SK-N-MC (cell line): ENCODE measurements around the gene HDAC4.

Experiments
- DNase-seq: peaks from one replicate; pipeline ENCODE4 v3.0.0-alpha.2; 2011; ENCODE audit warnings: low read depth, low spot score
- H3K27ac ChIP-seq: fragments of 200-600 bp; sonication (generic); 2 replicates; pipeline ENCODE4 v1.5.1; 2016; ENCODE audit warnings: mixed run types
- H3K36me3 ChIP-seq: fragments of 200-600 bp; sonication (generic); 2 replicates; pipeline ENCODE4 v1.6.1; 2017; ENCODE audit warnings: antibody characterized with exemption, low read length, mixed read lengths; ENCODE audit not compliant: insufficient read depth
- H3K4me3 ChIP-seq: fragments of 200-600 bp; sonication (generic); 2 replicates; pipeline ENCODE4 v1.5.1; 2016
- H3K9ac ChIP-seq: fragments of 200-600 bp; sonication (generic); 2 replicates; pipeline ENCODE4 v1.8.0; 2017; ENCODE audit warnings: mixed run types, mixed read lengths; ENCODE audit not compliant: insufficient read length
- H3K9me3 ChIP-seq: fragments of 200-600 bp; sonication (generic); 2 replicates; pipeline ENCODE4 v1.6.1; 2017; ENCODE audit warnings: low read depth, mild to moderate bottlenecking, antibody characterized with exemption, low read length, moderate library complexity, mixed read lengths
- EZH2 ChIP-seq: fragments of 200-600 bp; sonication (generic); IDR thresholded peaks from one replicate; pipeline ENCODE4 v1.6.1; 2017; ENCODE audit warnings: antibody characterized with exemption
- FOXP2 ChIP-seq: optimal IDR thresholded peaks from 2 replicates; pipeline ENCODE3; 2011; ENCODE audit warnings: mild to moderate bottlenecking, moderate library complexity; ENCODE audit not compliant: insufficient read depth; ENCODE audit errors: extremely low read length, control extremely low read depth
- POLR2AphosphoS5 ChIP-seq: IDR thresholded peaks from 2 replicates; pipeline ENCODE4 v1.6.1; 2012; ENCODE audit warnings: mild to moderate bottlenecking, low read depth, low read length, borderline replicate concordance

Gene HDAC4

GRCh38 chr2:239193401-239193811 lies 207.4 kb downstream of the HDAC4 start:
- TF ChIP-seq FOXP2 (no peak), EZH2 (no peak), POLR2AphosphoS5 (no peak)
- H3K9ac ChIP-seq = no peak overlapping the region
- no peaks in the 10 kb centered on the region for H3K9me3 ChIP-seq
- H3K36me3 ChIP-seq = peaks cover 11% of the 10 kb centered on the region; the same call in 1 of the 2 replicates
- no peak overlapping the region for H3K4me3 ChIP-seq
- DNase-seq = no peak
- no peak overlapping the region for H3K27ac ChIP-seq

- DNase-seq = no peak
- TF ChIP-seq POLR2AphosphoS5 (no peak), EZH2 (no peak), FOXP2 (no peak)
- Histone ChIP-seq H3K27ac (no peak overlapping the region), H3K9ac (no peak overlapping the region), H3K4me3 (no peak overlapping the region), H3K9me3 (no peaks in the 10 kb centered on the region), H3K36me3 (peaks cover 15% of the 10 kb centered on the region; the same call in 1 of the 2 replicates)
Observed at GRCh38 chr2:239192975-239193374, 207.8 kb downstream of the HDAC4 start.

- peaks cover 15% of the 10 kb centered on the region; the same call in 1 of the 2 replicates for H3K36me3 ChIP-seq
- H3K27ac ChIP-seq = no peak overlapping the region
- no peak overlapping the region; the same call in 1 of the 2 replicates for H3K4me3 ChIP-seq
- no peaks in the 10 kb centered on the region for H3K9me3 ChIP-seq
- TF ChIP-seq FOXP2 = no peak
- no peak for TF ChIP-seq POLR2AphosphoS5
- TF ChIP-seq EZH2 = no peak
- no peak for DNase-seq
- H3K9ac ChIP-seq = no peak overlapping the region
Observed at GRCh38 chr2:239192456-239192855, 208.4 kb downstream of the HDAC4 start.

- DNase-seq = no peak
Observed at GRCh38 chr2:239190921-239191885, 209.6 kb downstream of the HDAC4 start.

GRCh38 chr2:239190361-239190760 lies 210.5 kb downstream of the HDAC4 start:
- DNase-seq = no peak
- TF ChIP-seq POLR2AphosphoS5 (no peak), FOXP2 (no peak), EZH2 (no peak)

More at GRCh38 chr2:239190921-239191885, 209.6 kb downstream of the HDAC4 start:
- no peak overlapping the region for H3K27ac ChIP-seq
- H3K36me3 ChIP-seq = peaks cover 15% of the 10 kb centered on the region; the same call in 1 of the 2 replicates
- TF ChIP-seq FOXP2 (no peak), POLR2AphosphoS5 (no peak), EZH2 (no peak)
- H3K9ac ChIP-seq = no peak overlapping the region
- no peak overlapping the region for H3K4me3 ChIP-seq
- H3K9me3 ChIP-seq = no peaks in the 10 kb centered on the region

GRCh38 chr2:239189711-239190131 lies 211.1 kb downstream of the HDAC4 start:
- Histone ChIP-seq H3K4me3 (no peak overlapping the region), H3K9me3 (no peaks in the 10 kb centered on the region), H3K27ac (no peak overlapping the region), H3K36me3 (peaks cover 15% of the 10 kb centered on the region; the same call in 1 of the 2 replicates), H3K9ac (no peak overlapping the region)
- no peak for DNase-seq
- no peak for TF ChIP-seq POLR2AphosphoS5
- no peak for TF ChIP-seq EZH2
- TF ChIP-seq FOXP2 = no peak

More at GRCh38 chr2:239190361-239190760, 210.5 kb downstream of the HDAC4 start:
- H3K9ac ChIP-seq = no peak overlapping the region
- no peak overlapping the region for H3K4me3 ChIP-seq
- no peaks in the 10 kb centered on the region for H3K9me3 ChIP-seq
- H3K27ac ChIP-seq = no peak overlapping the region
- peaks cover 15% of the 10 kb centered on the region; the same call in 1 of the 2 replicates for H3K36me3 ChIP-seq

GRCh38 chr2:239188536-239188935 lies 212.3 kb downstream of the HDAC4 start:
- no peak for TF ChIP-seq FOXP2
- TF ChIP-seq EZH2 = no peak
- TF ChIP-seq POLR2AphosphoS5 = no peak
- no peak overlapping the region for H3K27ac ChIP-seq
- no peaks in the 10 kb centered on the region for H3K9me3 ChIP-seq
- H3K4me3 ChIP-seq = no peak overlapping the region
- no peak overlapping the region for H3K9ac ChIP-seq
- H3K36me3 ChIP-seq = peaks cover 15% of the 10 kb centered on the region; the same call in 1 of the 2 replicates
- DNase-seq = no peak
